Activated naive CD8-positive, alpha-beta T cell treated with anti-CD3 and anti-CD28 coated beads, Interleukin-2, amount 50 U/mL, for 24 hours (primary cell): ENCODE results near the gene KCNE2.
A peak's percentile ranks its signal among the peaks of the same experiment; 100 is the strongest.
"Not testable (repeated sequence)": the region's sequence is repeated elsewhere in the genome, so short reads cannot be mapped to it uniquely, and the experiment has no call there.

Source experiments
- ATAC-seq: fragments of 150-1000 bp; cut with Tn5 transposase; one replicate; pipeline ENCODE4 v1.10.0; 2021
- DNase-seq: peaks from one replicate; pipeline ENCODE4 v3.0.0; 2021
- H3K27ac Mint-ChIP-seq: one replicate; pipeline ENCODE4 v1.8.0; 2021; ENCODE audit warnings: mild to moderate bottlenecking, mixed read lengths
- H3K27me3 Mint-ChIP-seq: one replicate; pipeline ENCODE4 v1.8.0; 2021; ENCODE audit warnings: mixed read lengths
- H3K36me3 Mint-ChIP-seq: one replicate; pipeline ENCODE4 v1.8.0; 2021; ENCODE audit warnings: low read depth, mixed read lengths
- H3K4me1 Mint-ChIP-seq: one replicate; pipeline ENCODE4 v1.8.0; 2021; ENCODE audit warnings: mixed read lengths
- H3K4me3 Mint-ChIP-seq: one replicate; pipeline ENCODE4 v1.8.0; 2021; ENCODE audit warnings: mild to moderate bottlenecking, moderate library complexity, mixed read lengths
- H3K9me3 Mint-ChIP-seq: one replicate; pipeline ENCODE4 v1.8.0; 2021; ENCODE audit warnings: mixed read lengths

The KCNE2 gene

DNA sequence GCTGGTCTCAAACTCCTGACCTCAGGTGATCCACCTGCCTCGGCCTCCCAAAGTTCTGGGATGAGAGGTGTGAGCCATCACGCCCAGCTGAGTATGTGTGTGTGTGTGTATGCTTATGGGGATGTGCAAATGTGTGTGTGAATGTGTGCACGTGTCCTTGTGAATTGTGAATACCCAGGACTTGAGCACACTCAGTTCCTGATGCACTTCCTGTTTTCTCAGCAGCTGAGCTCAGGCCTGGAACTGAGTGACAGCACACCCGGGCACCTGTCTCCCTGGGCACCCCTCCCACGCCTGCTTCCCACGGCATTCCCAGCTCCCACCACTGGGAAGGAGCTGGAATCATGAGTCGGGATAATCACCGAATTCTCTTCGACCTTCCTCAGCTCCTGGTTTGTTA is 43.5 kb downstream of the KCNE2 start:
- DNase-seq, H3K4me3 Mint-ChIP-seq, H3K4me1 Mint-ChIP-seq, ATAC-seq, H3K27me3 Mint-ChIP-seq, H3K27ac Mint-ChIP-seq, H3K36me3 Mint-ChIP-seq, H3K9me3 Mint-ChIP-seq: not testable (repeated sequence)

DNA sequence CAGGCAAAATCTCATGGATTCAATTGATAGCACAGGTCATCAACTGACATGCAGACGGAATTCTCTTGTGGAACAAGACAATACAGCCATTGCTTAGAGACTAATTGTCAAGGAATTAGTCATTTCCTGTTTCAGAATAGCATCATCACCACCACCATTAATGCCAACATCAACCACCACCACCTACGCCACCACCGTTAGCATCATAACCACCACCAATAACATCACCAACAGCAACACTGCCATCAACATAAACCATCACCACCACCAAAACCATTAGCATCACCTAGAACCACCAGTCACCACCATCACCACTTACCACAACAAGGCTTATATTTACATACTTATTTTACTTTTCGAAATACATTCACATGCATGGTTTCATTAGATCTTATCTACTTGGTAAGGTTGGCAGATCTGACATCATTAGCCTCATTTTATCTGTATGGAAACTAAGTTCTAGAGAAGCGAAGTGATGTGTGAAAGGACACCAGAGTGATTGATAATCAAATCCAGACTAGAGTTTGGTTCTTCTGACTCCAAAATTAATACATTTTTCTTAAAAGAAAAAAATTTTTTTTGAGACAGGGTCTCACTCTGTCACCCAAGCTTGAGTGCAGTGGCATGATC is 53.8 kb downstream of the KCNE2 start:
- not testable (repeated sequence) for H3K4me1 Mint-ChIP-seq, H3K27ac Mint-ChIP-seq, H3K36me3 Mint-ChIP-seq, H3K27me3 Mint-ChIP-seq, H3K4me3 Mint-ChIP-seq, DNase-seq, H3K9me3 Mint-ChIP-seq
- peak; percentile 79 for ATAC-seq
